Right renal cortex interstitium (tissue), 3 donors: ENCODE measurements around the gene PTPRH. TPM values are rescaled to one million over a fixed set of nuclear protein-coding genes. Genes with fewer than 3 reads are reported as not detected.
"Not testable (repeated sequence)": the region's sequence is repeated elsewhere in the genome, so short reads cannot be mapped to it uniquely, and the experiment has no call there.

ENCODE experiments used
- DNase-seq, 3 donors: peaks; one replicate each; pipeline ENCODE4 v3.0.0-alpha.2; 2013; ENCODE audit warnings: low read depth in 3 of 3, low spot score in 2 of 3
- polyA plus RNA-seq, 3 donors: library from polyadenylated mRNA; unstranded; fragments of 120-200 nt; gene quantifications; one replicate each; pipeline ENCODE4 v1.2.1, GENCODE V29; 2013; ENCODE audit not compliant: insufficient read length in 3 of 3

Gene PTPRH
- polyA plus RNA-seq, 3 donors = 0.04 to 0.07 (median 0.07) TPM

GRCh38 chr19:55227241-55228014, 18.1 kb upstream of the PTPRH start:
- DNase-seq = no peak

- DNase-seq = no peak
Observed at GRCh38 chr19:55226788-55227187, 17.5 kb upstream of the PTPRH start.

- DNase-seq = no peak
Observed at GRCh38 chr19:55226273-55226672, 17.0 kb upstream of the PTPRH start.

- no peak for DNase-seq
Observed at GRCh38 chr19:55225415-55225958, 16.2 kb upstream of the PTPRH start.

GRCh38 chr19:55224679-55225414, 15.5 kb upstream of the PTPRH start:
- not testable (repeated sequence) for DNase-seq

GRCh38 chr19:55224038-55224665, 14.9 kb upstream of the PTPRH start:
- no peak for DNase-seq

- DNase-seq = no peak
Observed at GRCh38 chr19:55223291-55224037, 14.2 kb upstream of the PTPRH start.

GRCh38 chr19:55220525-55220924, 11.2 kb upstream of the PTPRH start:
- no peak for DNase-seq

GRCh38 chr19:55216461-55217198, 7.3 kb upstream of the PTPRH start:
- DNase-seq = peak; percentile 25 to 73 (median 57)

GRCh38 chr19:55213547-55213946, 4.2 kb upstream of the PTPRH start:
- no peak for DNase-seq

- DNase-seq = no peak
Observed at GRCh38 chr19:55212447-55212846, 3.1 kb upstream of the PTPRH start.

GRCh38 chr19:55209693-55210472, 582 bp upstream of the PTPRH start:
- no peak for DNase-seq

GRCh38 chr19:55206664-55207500, 2.4 kb downstream of the PTPRH start:
- peak in 1 of 3 donors; percentile 27 for DNase-seq

- DNase-seq = not testable (repeated sequence)
Observed at GRCh38 chr19:55202199-55202598, 7.1 kb downstream of the PTPRH start.

- no peak for DNase-seq
Observed at GRCh38 chr19:55199620-55200204, 9.6 kb downstream of the PTPRH start.

GRCh38 chr19:55198651-55199050, 10.7 kb downstream of the PTPRH start:
- no peak for DNase-seq

GRCh38 chr19:55197528-55197927, 11.8 kb downstream of the PTPRH start:
- no peak for DNase-seq

- DNase-seq = no peak
Observed at GRCh38 chr19:55196803-55197202, 12.5 kb downstream of the PTPRH start.
